NCI-H1694 (cell line): ENCODE data around the gene NASP.

Experiments used
- DNase-seq: peaks from one replicate; lab custom pipeline; 2025; lab: John Stamatoyannopoulos, UW

Gene NASP, protein sequence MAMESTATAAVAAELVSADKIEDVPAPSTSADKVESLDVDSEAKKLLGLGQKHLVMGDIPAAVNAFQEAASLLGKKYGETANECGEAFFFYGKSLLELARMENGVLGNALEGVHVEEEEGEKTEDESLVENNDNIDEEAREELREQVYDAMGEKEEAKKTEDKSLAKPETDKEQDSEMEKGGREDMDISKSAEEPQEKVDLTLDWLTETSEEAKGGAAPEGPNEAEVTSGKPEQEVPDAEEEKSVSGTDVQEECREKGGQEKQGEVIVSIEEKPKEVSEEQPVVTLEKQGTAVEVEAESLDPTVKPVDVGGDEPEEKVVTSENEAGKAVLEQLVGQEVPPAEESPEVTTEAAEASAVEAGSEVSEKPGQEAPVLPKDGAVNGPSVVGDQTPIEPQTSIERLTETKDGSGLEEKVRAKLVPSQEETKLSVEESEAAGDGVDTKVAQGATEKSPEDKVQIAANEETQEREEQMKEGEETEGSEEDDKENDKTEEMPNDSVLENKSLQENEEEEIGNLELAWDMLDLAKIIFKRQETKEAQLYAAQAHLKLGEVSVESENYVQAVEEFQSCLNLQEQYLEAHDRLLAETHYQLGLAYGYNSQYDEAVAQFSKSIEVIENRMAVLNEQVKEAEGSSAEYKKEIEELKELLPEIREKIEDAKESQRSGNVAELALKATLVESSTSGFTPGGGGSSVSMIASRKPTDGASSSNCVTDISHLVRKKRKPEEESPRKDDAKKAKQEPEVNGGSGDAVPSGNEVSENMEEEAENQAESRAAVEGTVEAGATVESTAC

DNA sequence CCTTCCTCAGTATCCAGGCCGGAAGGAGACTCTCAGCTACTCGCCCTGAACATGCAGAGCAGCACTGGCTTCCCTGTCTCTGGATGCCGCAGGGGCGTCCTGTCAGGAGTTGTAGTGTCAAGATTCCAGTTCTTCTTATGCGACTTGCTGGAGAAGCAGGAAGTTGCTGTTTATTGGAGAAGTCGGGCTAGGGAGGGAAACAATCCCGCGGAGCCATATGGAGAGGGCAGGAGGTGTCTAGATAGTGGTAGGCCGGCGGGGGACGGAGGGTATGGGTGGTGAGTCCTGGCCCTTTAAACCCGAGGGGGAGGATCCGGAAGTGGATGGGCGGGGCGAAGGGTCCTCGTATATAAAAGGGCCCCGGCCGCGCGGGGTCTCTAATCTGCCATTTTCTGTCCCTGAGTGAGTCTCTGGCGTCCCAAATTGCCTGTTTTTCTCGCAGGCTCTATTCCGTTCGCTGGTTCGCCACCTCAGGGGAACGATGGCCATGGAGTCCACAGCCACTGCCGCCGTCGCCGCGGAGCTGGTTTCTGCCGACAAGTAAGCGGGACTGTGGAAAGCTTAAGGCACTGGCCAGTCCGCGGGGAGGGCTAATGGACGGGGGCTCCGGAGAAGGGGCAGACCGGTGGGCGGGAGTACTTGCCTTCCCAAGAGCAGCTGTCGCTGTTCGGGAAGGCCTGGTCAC lies at the start of gene NASP:
Gene NASP, plus strand, starts transcription at position 376 of the 685 bp plus-strand sequence. Its CDS starts 106 bp downstream, at position 482.
- peak; percentile 84 for DNase-seq

DNA sequence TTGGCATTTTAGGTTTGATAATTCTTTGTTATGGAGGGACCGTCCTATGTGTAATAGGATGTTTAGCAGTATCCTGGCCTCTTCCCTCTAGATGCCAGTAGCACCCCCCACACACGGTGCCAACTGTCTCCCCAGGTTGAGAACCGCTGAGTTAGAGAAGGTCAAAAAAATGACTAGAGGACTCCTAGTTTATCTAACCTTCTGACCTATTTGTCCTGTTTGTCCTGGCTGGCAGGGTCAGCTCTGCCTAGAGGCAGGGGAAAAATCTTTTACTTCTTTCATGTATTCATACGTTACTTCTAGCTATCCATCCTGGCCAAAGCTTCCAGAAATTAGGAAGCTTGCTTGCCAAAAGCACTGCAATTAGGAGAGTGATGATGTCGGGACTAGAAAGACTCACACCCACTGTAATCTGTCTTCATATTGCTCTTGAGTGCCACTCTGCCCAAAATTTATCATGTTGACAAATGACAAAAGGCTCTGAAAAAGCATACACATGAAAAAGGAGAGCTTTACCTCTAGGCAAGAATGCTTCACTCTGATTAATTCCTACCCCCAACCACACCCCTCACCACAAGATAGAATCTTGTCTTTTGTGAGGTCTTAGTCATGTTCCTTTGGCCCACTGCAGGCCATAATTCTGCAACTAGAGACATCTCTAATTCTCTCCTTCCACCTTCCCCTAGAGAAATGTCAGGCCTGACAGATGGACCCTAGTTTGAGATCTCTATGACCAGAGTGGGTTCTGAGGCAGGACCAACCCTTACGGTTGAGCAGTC lies 47.7 kb upstream of the NASP start:
- DNase-seq = no peak

DNA sequence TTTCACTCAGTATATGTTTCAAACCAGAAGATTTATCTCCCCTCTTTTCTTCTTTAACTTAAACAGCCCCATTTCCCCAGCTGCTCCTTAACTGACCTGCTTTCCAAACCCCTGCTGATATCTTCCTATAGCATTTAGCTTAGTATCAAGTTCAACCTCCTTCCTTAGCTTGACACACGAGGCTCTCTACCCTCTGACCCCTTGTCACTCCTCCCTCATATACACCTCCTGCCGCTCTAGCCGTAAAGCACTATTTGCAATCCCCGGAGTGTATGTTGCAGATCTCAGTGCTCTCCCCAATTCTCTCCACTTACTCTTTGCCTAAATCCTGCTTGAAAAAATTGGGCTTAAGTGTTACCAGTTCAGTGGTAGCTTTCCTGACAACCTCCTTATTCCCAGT lies 47.0 kb upstream of the NASP start:
- no peak for DNase-seq

DNA sequence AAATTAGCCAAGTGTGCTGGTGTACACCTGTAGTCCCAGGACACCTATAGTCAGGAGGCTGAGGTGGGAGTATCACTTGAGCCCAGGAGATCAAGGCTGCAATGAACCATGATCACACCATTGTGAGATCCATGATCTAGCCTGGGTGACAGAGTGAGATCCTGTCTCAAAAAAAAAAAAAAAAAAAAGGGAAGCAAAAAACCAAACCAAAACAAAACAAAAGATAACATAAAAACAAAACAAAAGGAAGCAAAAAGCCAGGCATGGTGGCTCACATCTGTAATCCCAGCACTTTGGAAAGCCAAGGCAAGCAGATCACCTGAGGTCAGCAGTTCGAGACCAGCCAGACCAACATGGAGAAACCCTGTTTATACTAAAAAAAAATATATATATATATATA lies 42.6 kb upstream of the NASP start:
- DNase-seq = no peak

DNA sequence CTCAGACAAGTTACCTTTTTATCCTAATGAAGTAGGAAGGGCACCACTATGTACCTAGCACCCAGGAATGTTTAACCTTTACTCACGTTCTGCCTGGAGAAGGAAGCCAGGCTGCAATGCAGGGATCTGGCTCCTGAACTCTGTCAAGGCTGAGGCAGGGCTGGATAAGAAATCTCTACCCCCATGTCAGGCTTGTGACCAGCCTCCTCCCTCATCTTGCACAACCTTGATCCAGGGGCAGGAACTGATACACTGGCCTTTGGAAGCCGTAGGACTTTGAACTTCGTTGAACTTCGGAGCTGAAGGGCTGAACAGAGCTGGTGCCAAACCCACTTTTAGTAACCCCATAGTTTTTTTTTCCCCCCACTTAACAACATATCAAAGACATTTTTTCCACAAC lies 41.2 kb upstream of the NASP start:
- no peak for DNase-seq

DNA sequence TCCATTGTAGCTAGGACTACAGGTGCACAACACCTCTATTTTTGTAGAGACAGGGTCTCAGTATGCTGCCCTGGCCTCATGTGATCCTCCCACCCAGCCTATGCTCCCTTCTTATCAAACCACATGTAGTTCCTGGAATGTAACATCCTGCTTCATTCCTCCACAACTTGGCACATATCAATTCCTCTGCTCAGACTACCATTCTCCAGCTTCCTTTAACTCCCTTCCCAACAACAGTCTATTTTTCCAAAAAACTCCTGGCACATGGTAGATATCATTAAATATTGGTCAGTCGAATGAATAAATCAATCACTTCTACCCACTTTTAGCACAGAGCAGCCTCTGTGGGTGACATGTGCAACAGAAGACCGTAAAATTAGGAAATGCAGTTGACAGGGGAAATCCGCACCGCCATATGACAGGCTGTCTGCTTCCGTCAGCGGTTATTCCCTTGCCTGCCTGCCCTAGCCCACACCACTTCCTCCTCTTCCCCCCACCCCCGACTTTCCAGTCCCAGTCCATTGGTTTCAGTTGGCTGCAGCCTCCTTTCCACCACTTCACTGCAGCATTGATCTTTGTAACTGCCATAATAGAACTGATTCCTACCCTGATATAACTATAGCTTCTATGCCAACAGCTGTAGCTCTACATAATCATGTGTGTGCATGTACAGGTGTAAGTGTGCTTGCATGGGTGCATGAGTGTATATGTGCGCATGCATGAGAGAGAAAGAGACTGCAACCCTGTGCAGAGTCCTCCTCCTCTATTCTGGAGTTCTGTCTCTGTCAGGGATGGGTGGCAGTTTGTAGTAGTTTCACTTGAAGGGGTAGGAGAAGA lies 40.0 kb upstream of the NASP start:
- no peak for DNase-seq

DNA sequence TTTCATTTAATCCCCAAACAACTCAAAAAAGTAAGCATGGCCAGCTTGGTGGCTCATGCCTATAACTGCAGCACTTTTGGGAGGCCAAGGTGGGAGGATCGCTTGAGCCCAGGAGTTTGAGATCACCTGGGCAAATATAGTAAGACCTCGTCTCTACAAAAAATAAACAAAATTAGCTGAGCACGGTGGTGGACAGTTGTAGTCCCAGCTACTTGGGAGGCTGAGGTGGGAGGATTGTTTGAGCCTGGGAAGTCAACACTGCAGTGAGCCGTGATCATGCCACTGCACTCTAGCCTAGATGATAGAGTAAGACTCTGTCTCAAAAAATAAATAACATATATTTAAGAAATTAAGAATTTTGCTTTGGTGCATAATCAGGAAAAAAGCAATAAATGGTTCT lies 39.3 kb upstream of the NASP start:
- DNase-seq = no peak

DNA sequence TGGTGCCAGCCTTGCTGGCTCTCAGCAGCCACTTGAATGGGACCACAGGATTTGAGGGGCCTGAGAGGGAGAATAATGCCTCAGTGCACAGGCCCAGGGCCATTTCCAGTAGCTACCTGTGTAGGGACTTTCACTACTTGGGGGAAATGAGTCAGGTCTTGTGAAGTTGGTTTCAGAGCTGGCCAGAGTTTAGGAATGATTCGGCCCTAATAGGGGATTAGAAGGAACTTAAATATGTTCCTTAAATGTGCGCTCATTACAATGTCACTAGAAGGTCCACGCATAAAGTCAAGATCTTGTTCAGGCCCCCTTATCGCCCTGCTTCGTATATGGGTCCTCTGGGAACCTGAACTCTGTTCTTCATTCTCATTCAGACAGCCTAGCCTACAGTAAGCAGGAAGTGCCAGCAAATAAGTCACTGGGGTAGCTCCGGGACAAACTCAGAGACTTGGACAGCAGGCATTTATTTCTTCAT lies 38.8 kb upstream of the NASP start:
- DNase-seq = no peak

DNA sequence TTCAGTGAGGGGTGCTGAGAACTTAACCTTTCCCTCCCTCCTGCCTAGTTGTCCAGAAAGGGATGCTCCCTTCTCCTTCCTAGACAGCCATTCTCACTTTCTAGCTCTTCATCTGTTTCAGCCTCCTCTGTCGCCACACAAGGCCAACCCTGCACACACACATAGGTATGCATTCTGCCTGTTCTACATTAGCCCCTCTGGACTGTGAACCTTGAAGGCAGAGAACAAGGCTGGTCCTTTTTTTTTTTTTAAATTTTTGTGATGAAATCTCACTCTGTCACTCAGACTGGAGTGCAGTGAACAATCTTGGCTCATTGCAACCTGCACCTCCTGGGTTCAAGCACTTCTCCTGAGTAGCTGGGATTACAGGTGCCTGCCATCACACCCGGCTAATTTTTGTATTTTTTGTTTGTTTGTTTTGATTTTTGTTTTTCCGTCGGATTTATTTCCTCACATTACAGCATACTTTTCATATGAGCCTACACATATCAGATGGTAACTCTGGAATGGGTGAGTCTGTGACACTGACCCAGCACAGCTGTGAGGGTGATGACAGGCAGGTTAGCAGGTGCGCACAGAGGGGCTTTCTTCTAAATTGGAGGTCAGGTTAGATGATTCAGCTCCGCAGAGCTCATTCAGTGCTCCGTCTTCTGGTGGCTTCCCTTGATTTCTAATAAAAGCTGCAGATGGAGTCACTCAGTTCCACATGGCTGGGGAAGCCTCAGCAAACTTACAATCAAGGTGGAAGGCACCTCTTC lies 38.1 kb upstream of the NASP start:
- no peak for DNase-seq

DNA sequence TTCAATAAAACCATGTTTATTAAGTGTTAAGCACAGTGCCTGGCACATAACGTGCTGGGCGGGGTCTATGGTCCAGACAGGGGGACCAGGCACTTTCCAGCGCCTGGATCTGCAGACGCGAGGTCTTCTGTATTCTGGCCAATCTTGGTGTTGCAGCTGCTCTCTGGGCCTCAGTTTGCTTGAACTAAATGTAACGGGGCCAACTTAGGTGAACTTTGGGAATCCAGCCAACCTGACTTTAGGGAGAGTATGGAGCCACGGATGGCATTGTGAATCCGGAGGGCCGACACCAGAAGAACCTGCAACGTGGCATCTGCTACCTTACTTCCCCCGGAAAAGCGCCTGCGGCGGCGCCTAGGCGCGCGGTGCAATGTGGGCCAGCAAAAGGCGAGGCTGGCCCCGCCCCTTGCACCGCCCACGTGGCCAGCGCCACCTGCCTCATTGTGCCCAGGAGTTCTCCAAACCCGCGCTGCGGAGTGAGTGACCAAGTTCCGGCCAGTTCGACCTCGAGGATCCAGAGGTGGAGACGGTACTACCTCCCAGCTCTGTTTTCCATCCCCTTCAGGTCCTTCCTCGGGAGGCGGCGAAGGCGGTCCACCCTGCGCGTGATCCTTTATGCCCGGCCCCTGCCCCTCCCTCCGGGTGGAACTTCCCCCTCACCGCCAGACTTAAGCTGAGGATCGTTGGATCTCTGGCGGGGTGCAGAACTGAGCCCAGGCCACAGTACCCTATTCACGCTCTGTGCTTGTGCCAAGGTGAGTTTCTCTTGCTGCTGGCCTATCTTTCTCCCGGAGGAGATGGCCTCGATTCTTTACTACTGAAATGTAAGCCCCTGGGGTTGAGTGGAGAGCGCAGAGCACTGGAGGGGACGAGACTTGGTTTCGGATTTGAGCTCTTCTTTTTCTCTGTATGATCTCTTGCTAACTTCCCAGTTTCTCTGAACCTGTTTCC lies 33.2 kb upstream of the NASP start, which contains the start of gene AKR1A1:
Gene AKR1A1, plus strand, starts transcription at position 426 of the 951 bp plus-strand sequence. CDS start 10,969 bp downstream, outside the sequence.
- DNase-seq = peak; percentile 84

DNA sequence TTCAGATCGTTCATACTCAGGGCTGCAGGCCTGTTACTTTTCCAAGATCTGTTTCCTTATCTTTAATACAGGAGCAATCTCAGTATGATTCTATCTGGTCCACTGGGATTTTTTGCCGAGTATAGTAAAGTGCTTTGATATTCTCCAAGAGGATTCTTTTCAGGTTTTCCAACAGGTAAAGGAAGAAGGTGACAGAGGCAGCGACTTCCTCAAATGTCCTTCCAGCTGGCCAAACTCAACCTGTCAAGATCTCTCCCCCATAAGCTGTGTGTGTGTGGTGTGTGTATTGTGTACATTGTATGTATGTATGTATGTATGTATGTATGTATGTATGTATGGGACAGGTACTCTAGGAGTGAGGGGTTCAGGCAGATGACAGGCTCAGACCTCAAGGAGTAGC lies 32.2 kb upstream of the NASP start:
- DNase-seq = no peak

DNA sequence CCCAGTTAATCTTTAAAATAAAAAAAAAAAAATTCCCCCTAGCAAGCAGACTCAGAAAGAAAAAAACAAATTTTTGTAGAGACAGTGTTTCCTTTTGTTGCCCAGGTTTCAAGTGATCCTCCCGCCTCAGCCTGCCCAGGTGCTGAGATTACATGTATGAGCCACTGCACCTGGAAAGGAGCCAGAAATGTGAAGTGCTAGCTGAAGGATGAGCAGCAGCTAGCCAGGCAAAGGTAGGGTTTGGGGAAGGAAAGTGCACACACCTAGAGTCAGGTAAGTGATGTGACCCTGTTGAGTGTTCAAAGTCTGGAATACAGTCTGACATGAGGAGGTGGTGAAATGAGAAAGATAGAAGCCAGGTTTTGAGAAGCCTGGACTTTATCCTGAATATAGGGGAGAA lies 31.5 kb upstream of the NASP start:
- no peak for DNase-seq

DNA sequence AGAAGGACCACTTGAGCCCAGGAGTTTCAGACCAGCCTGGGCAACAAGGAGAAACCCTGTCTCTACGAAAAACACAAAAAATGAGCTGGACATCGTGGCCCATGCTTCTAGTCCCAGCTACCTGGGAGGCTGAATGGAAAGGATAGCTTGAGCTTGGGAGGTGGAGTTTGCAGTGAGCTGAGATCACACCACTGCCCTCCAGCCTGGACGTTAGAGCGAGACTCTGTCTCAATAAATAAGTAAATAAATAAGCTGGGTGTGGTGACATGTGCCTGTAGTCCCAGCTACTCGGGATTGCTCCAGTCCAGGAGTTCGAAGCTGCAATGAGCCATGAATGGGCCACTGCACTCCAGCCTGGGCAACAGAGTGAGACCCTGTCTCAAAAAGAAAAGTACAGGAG lies 29.6 kb upstream of the NASP start:
- no peak for DNase-seq

DNA sequence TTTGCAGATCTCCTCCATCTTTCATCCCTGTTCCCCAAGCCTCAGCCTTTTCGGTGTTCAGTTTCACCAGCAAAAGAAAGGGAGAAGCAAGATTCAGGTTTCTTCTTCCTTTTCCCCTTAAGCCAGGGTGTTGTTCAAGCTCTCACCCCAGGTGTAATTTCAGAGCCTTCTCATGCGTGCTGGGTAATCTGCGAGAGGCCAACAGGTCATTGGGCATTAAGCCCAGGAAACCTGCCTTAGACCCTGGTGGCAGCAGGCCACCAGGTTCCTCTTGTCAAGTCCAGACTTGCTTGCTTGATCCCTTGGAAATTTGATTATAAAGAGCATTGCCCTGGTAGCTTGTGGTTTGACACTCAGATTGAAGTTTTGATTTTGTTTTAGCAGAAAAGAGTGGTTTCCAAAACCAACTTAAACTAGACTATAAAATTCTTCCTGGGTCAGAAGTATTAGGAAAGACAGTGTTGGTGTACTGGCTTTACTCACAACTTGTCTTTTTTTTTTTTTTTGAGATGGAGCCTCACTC lies 26.4 kb upstream of the NASP start:
- DNase-seq = no peak

DNA sequence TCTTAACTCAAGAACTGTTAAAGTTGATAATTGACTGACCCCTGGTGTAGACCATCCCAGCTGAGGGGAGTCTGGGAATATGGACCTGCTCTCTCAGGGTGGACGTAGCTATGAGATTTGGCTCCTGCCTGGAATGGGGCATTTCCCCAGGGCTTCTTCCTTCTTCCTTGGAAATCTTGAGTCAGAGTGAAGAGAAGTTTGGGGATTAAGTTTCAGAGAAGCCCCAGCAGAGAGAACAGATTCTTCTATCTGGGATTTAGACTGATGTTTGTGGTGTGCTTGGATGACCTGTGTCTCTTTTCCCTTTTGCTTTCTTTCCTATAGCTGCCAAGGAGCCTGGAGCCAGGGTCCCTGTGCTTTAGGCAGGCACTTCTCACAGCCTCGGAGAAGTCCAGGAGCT lies 20.0 kb upstream of the NASP start:
- DNase-seq = no peak

DNA sequence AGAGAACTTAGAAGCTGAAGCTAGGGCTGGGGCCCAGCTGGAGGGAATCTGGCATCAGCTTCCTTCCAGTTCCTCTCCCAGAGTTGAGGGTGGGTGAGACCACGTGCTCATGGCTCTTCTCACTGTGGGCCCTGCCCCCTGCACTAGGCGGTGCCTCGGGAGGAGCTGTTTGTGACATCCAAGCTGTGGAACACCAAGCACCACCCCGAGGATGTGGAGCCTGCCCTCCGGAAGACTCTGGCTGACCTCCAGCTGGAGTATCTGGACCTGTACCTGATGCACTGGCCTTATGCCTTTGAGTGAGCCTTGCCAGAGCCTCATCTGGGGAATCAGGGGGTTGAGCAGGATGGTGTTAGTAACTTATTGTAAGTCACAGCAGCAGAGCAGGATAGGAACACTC lies 17.1 kb upstream of the NASP start:
- DNase-seq = no peak

DNA sequence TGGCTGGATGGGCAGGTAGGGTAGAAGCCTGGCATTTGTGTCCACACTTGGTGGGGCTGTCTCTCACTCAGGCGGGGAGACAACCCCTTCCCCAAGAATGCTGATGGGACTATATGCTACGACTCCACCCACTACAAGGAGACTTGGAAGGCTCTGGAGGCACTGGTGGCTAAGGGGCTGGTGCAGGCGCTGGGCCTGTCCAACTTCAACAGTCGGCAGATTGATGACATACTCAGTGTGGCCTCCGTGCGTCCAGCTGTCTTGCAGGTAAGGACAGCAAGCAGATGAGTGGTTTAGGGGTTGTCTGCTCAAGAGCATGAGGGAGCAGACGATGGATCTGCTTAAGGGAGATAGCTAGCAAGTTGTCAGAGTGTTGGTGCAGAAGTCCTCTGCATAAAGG lies 15.9 kb upstream of the NASP start:
- no peak for DNase-seq

DNA sequence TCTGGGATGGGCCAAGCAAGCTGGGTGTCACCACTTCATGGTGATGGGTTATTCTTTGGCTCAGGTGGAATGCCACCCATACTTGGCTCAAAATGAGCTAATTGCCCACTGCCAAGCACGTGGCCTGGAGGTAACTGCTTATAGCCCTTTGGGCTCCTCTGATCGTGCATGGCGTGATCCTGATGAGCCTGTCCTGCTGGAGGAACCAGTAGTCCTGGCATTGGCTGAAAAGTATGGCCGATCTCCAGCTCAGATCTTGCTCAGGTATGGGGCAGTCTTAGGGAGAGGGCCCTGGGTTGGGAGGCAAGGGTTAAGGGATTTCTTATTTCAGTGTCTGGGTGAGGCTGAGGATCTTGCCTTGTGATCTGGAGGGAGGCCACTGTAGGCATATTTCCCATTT lies 15.4 kb upstream of the NASP start:
- no peak for DNase-seq

DNA sequence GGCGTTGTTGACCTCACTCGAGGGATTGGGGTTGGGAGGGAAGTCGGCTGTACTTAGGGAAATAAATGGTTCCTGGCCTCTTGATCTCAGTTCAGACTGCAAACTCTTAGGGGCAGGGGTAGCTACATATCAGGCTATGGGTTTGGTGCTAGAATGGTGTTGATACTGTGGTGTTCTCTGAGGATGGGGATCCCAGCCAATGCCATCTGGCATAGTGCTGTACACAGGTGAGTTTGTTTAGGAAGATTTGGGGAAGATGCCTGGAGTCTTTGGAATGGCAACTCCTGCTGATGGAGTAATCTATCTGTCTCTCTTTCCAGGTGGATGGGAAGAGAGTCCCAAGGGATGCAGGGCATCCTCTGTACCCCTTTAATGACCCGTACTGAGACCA lies 14.3 kb upstream of the NASP start:
- no peak for DNase-seq
